HepG2 (cell line): ENCODE data around the gene ARL10. TPM values are rescaled to one million over a fixed set of nuclear protein-coding genes. Genes with fewer than 3 reads are reported as not detected.
A peak's percentile ranks its signal among the peaks of the same experiment; 100 is the strongest.

ENCODE experiments used
- BORCS8-MEF2B ChIP-seq: sonication (generic); formaldehyde crosslinking; IDR thresholded peaks from 2 replicates; pipeline ENCODE4 v1.8.0; 2022; ENCODE audit warnings: mild to moderate bottlenecking, missing genetic modification reagents
- CEBPB ChIP-seq: IDR thresholded peaks from 2 replicates; pipeline ENCODE4 v1.6.1; 2011; ENCODE audit warnings: low read depth, low read length, improper control_type of control experiment, borderline replicate concordance
- GABPA ChIP-seq, 2 experiments: IDR thresholded peaks; 2 replicates each; pipeline ENCODE4 v1.6.1; 2011 to 2016; ENCODE audit warnings: low read depth in 2 of 2, low read length in 1 of 2, missing biosample characterization in 1 of 2, missing genetic modification characterization in 1 of 2
- MATR3 ChIP-seq: sonication (generic); formaldehyde crosslinking; IDR thresholded peaks from 2 replicates; pipeline ENCODE4 v1.4.0; 2020; ENCODE audit warnings: missing genetic modification reagents
- NFKB2 ChIP-seq: sonication (generic); formaldehyde crosslinking; IDR thresholded peaks from 2 replicates; pipeline ENCODE4 v1.4.0; 2020; ENCODE audit warnings: missing genetic modification reagents, borderline replicate concordance
- NR2F1 ChIP-seq, 2 experiments: fragments of 450-650 bp in 1 of 2; formaldehyde crosslinking in 1 of 2; IDR thresholded peaks; 2 replicates each; pipeline versions ENCODE4 v1.5.0 to v1.6.1; 2016 to 2020; ENCODE audit warnings: mild to moderate bottlenecking in 1 of 2, missing compliant biosample characterization in 1 of 2, missing genetic modification reagents in 1 of 2, moderate library complexity in 1 of 2
- RAD51 ChIP-seq: fragments of 450-650 bp; IDR thresholded peaks from 2 replicates; pipeline ENCODE4 v1.6.1; 2016; ENCODE audit warnings: borderline replicate concordance
- RARA ChIP-seq: IDR thresholded peaks from 2 replicates; pipeline ENCODE4 v1.6.1; 2016; ENCODE audit warnings: missing genetic modification reagents, missing compliant biosample characterization
- YEATS4 ChIP-seq: sonication (generic); formaldehyde crosslinking; IDR thresholded peaks from 2 replicates; pipeline ENCODE4 v1.4.0; 2020; ENCODE audit warnings: missing genetic modification reagents, borderline replicate concordance
- ZBTB3 ChIP-seq: sonication (generic); formaldehyde crosslinking; IDR thresholded peaks from 2 replicates; pipeline ENCODE4 v1.4.0; 2020; ENCODE audit warnings: low read depth, mild to moderate bottlenecking, moderate library complexity, missing genetic modification reagents, borderline replicate concordance
- ZNF101 ChIP-seq: sonication (generic); formaldehyde crosslinking; IDR thresholded peaks from 2 replicates; pipeline ENCODE4 v1.4.0; 2020; ENCODE audit warnings: mild to moderate bottlenecking, low read depth, missing genetic modification reagents, borderline replicate concordance
- ZNF354B ChIP-seq: sonication (generic); formaldehyde crosslinking; IDR thresholded peaks from 2 replicates; pipeline ENCODE4 v1.8.0; 2022; ENCODE audit warnings: mild to moderate bottlenecking, missing genetic modification reagents
- ZNF788 ChIP-seq: sonication (generic); formaldehyde crosslinking; IDR thresholded peaks from 2 replicates; pipeline ENCODE4 v1.5.0; 2020; ENCODE audit warnings: mild to moderate bottlenecking, missing genetic modification reagents, borderline replicate concordance
- ZNF792 ChIP-seq: IDR thresholded peaks from 2 replicates; pipeline ENCODE4 v1.6.1; 2016
- polyA plus RNA-seq, 8 experiments: library from polyadenylated mRNA; depleted of rRNA in 3 of 8; stranded (reverse) in 7 of 8; unstranded in 1 of 8; fragments of >200 nt; fragmentation: Illumina TruSeq in 4 of 8; extraction: Trizol in 4 of 8; gene quantifications; 2 replicates each; pipeline versions ENCODE4 v1.2.1 to v1.2.3, GENCODE V29; 2011 to 2016; ENCODE audit warnings: low read depth in 4 of 8, missing spikeins in 1 of 8, mixed read lengths in 1 of 8; ENCODE audit not compliant: insufficient read depth in 1 of 8
- total RNA-seq, 5 experiments: library from RNA; depleted of rRNA; stranded (reverse); fragments of >200 nt; fragmentation: Illumina TruSeq; extraction: Trizol; gene quantifications; 2 replicates each; pipeline ENCODE4 v1.2.3, GENCODE V29; 2016; ENCODE audit warnings: low read depth in 1 of 5
- TF ChIP-seq, protein P1 (sequence below): sonication (generic); formaldehyde crosslinking; IDR thresholded peaks from 2 replicates; pipeline ENCODE4 v1.4.0; 2020; ENCODE audit warnings: missing genetic modification reagents, low read depth, mild to moderate bottlenecking, borderline replicate concordance
- TF ChIP-seq, protein P2 (sequence below): IDR thresholded peaks from 2 replicates; pipeline ENCODE4 v1.6.1; 2016; ENCODE audit warnings: missing genetic modification reagents, missing compliant biosample characterization
- TF ChIP-seq, protein P3 (sequence below): sonication (generic); formaldehyde crosslinking; IDR thresholded peaks from 2 replicates; pipeline ENCODE4 v1.5.0; 2020; ENCODE audit warnings: missing genetic modification reagents
- TF ChIP-seq, protein P4 (sequence below): sonication (generic); formaldehyde crosslinking; IDR thresholded peaks from 2 replicates; pipeline ENCODE4 v1.8.1; 2023; ENCODE audit warnings: mild to moderate bottlenecking, moderate library complexity, missing genetic modification reagents
- TF ChIP-seq, protein P5 (sequence below): sonication (generic); formaldehyde crosslinking; IDR thresholded peaks from 2 replicates; pipeline ENCODE4 v1.5.1; 2020; ENCODE audit warnings: mild to moderate bottlenecking, missing genetic modification reagents, moderate library complexity

Gene ARL10
- total and polyA plus RNA-seq, 2 of the 13 experiments (the other 11 are each of a cell fraction or from before 2014, with no cell fraction given): 0.18 to 0.50 TPM

DNA sequence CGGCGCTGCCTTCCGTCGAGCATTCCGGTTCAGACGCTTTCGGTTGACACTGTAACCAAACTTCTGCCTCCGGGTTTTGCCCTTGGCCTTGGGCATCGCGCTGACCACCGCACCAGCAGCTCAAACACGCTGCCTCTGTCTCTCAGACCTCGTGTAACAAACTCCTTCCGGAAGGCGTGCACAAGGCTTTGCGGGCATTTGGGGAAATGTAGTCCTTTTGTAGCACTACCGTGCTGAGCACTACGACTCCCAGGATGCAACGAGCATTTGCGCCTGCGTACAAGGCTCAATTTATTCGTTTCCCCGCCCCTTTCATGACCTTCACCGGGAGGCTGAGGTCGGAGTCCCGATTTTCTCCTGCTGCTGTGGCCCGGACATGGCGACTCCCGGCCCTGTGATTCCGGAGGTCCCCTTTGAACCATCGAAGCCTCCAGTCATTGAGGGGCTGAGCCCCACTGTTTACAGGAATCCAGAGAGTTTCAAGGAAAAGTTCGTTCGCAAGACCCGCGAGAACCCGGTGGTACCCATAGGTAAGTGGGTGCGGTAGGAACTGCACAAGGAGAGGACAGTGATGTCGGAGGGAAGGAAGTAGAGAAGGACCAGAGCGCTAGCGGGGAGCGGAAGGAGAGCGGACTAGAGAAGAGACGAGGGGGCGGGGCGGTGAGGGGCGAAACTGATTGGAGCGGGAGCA is 23.3 kb downstream of the ARL10 start, which contains the start of the genes HIGD2A and NOP16 (continued):
- TF ChIP-seq, protein P1, sequence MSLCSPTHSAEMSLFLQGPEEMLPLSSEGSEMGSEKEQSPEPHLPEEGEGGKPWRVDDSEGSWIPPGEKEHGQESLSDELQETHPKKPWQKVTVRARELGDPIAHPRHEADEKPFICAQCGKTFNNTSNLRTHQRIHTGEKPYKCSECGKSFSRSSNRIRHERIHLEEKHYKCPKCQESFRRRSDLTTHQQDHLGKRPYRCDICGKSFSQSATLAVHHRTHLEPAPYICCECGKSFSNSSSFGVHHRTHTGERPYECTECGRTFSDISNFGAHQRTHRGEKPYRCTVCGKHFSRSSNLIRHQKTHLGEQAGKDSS (CRISPR knock-in tag): peak; percentile 52; the same call in 1 of the 2 replicates
- TF ChIP-seq ZNF792 (CRISPR knock-in tag): peak; percentile 79
- peak; percentile 91 for TF ChIP-seq BORCS8-MEF2B (CRISPR knock-in tag)
- TF ChIP-seq ZNF354B: no peak
- TF ChIP-seq ZBTB3 (CRISPR knock-in tag): peak; percentile 93
- peak; percentile 55 for TF ChIP-seq RARA (CRISPR knock-in tag)
- TF ChIP-seq GABPA (IDR thresholded peaks at IDR 0.05; ENCODE audit: low read depth, low read length): peak; percentile 88
- TF ChIP-seq GABPA (CRISPR knock-in tag; IDR thresholded peaks at IDR 0.05; ENCODE audit: low read depth): peak; percentile 93
- no peak for TF ChIP-seq MATR3 (CRISPR knock-in tag)
- TF ChIP-seq ZNF101 (CRISPR knock-in tag): 0 out of 2 replicates have a peak, but pooled peaks have one; percentile 26
- no peak for TF ChIP-seq CEBPB
- TF ChIP-seq, protein P2, sequence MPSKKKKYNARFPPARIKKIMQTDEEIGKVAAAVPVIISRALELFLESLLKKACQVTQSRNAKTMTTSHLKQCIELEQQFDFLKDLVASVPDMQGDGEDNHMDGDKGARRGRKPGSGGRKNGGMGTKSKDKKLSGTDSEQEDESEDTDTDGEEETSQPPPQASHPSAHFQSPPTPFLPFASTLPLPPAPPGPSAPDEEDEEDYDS: peak; percentile 94
- TF ChIP-seq NFKB2 (CRISPR knock-in tag): peak; percentile 73
- TF ChIP-seq YEATS4 (CRISPR knock-in tag): peak; percentile 88
- TF ChIP-seq NR2F1 (CRISPR knock-in tag; IDR thresholded peaks at IDR 0.05): peak; percentile 11 to 20; a peak in 2 of 4 replicates
- TF ChIP-seq RAD51: no peak
- TF ChIP-seq, protein P3, sequence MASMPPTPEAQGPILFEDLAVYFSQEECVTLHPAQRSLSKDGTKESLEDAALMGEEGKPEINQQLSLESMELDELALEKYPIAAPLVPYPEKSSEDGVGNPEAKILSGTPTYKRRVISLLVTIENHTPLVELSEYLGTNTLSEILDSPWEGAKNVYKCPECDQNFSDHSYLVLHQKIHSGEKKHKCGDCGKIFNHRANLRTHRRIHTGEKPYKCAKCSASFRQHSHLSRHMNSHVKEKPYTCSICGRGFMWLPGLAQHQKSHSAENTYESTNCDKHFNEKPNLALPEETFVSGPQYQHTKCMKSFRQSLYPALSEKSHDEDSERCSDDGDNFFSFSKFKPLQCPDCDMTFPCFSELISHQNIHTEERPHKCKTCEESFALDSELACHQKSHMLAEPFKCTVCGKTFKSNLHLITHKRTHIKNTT (CRISPR knock-in tag): no peak
- no peak; the same call in 1 of the 2 replicates for TF ChIP-seq ZNF788 (CRISPR knock-in tag)
- TF ChIP-seq, protein P4, sequence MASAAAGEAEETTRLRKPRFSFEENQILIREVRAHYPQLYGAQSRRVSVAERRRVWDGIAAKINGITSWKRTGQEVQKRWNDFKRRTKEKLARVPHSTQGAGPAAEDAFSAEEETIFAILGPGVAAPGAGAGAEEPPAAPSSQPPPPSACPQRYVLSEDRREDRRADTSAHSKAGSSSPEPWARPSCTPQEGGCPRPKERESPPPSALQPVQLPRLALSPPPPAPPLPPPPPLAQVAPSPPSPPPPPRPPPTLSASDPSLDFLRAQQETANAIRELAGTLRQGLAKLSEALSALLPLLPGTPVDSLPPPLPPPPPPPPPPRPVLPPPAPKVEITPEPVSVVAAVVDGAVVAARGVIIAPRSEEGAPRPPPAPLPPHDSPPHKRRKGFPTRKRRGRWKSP (CRISPR knock-in tag): peak; percentile 80; the same call in 1 of the 2 replicates
- TF ChIP-seq, protein P5, sequence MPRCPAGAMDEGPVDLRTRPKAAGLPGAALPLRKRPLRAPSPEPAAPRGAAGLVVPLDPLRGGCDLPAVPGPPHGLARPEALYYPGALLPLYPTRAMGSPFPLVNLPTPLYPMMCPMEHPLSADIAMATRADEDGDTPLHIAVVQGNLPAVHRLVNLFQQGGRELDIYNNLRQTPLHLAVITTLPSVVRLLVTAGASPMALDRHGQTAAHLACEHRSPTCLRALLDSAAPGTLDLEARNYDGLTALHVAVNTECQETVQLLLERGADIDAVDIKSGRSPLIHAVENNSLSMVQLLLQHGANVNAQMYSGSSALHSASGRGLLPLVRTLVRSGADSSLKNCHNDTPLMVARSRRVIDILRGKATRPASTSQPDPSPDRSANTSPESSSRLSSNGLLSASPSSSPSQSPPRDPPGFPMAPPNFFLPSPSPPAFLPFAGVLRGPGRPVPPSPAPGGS (CRISPR knock-in tag): 0 out of 2 replicates have a peak, but pooled peaks have one; percentile 57
